SH-SY5Y (cell line): ENCODE data around the gene RLN2.

Experiments used
- GATA2 ChIP-seq: IDR thresholded peaks from 2 replicates; pipeline ENCODE4 v1.6.1; 2011; ENCODE audit warnings: mild to moderate bottlenecking, low read depth, low read length
- GATA3 ChIP-seq: IDR thresholded peaks from 2 replicates; pipeline ENCODE4 v1.6.1; 2011; ENCODE audit warnings: low read depth, mild to moderate bottlenecking, low read length, moderate library complexity

Gene RLN2

GRCh38 chr9:5292141-5292540 lies 12.4 kb downstream of the RLN2 start:
- no peak for TF ChIP-seq GATA2
- TF ChIP-seq GATA3: no peak

GRCh38 chr9:5288591-5288990 lies 15.9 kb downstream of the RLN2 start:
- TF ChIP-seq GATA3: no peak
- TF ChIP-seq GATA2: no peak

GRCh38 chr9:5286262-5286661 lies 18.3 kb downstream of the RLN2 start:
- no peak for TF ChIP-seq GATA2
- no peak for TF ChIP-seq GATA3

- TF ChIP-seq GATA3 (no peak), GATA2 (no peak)
These were observed 26.0 kb downstream of the RLN2 start for GRCh38 chr9:5278486-5278885.

- TF ChIP-seq GATA2 (no peak), GATA3 (no peak)
These were observed 29.7 kb downstream of the RLN2 start for GRCh38 chr9:5274770-5275169.

- TF ChIP-seq GATA3: no peak
- TF ChIP-seq GATA2: no peak
These were observed 35.2 kb downstream of the RLN2 start for GRCh38 chr9:5269249-5269715.

- TF ChIP-seq GATA2 (no peak), GATA3 (no peak)
These were observed 38.6 kb downstream of the RLN2 start for GRCh38 chr9:5265939-5266338.

- no peak for TF ChIP-seq GATA2
- no peak for TF ChIP-seq GATA3
These were observed 40.3 kb downstream of the RLN2 start for GRCh38 chr9:5264219-5264595.

GRCh38 chr9:5263351-5264218 lies 40.9 kb downstream of the RLN2 start:
- no peak for TF ChIP-seq GATA2
- TF ChIP-seq GATA3: no peak
